ENCODE measurements around the gene MLYCD.

GRCh38 chr16:83959656-83960434 is 60.9 kb downstream of the MLYCD start:
- TF ChIP-seq, protein P1, sequence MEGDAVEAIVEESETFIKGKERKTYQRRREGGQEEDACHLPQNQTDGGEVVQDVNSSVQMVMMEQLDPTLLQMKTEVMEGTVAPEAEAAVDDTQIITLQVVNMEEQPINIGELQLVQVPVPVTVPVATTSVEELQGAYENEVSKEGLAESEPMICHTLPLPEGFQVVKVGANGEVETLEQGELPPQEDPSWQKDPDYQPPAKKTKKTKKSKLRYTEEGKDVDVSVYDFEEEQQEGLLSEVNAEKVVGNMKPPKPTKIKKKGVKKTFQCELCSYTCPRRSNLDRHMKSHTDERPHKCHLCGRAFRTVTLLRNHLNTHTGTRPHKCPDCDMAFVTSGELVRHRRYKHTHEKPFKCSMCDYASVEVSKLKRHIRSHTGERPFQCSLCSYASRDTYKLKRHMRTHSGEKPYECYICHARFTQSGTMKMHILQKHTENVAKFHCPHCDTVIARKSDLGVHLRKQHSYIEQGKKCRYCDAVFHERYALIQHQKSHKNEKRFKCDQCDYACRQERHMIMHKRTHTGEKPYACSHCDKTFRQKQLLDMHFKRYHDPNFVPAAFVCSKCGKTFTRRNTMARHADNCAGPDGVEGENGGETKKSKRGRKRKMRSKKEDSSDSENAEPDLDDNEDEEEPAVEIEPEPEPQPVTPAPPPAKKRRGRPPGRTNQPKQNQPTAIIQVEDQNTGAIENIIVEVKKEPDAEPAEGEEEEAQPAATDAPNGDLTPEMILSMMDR (IDR thresholded peaks at IDR 0.05), result no peak
- TF ChIP-seq POLR2A (IDR thresholded peaks at IDR 0.05) (no peak), EP300 (IDR thresholded peaks at IDR 0.05; ENCODE audit: low read depth) (no peak), POLR2AphosphoS5 (IDR thresholded peaks at IDR 0.05) (no peak)
